ENCODE measurements around the gene UXS1. TPM values are rescaled to one million over a fixed set of nuclear protein-coding genes. Genes with fewer than 3 reads are reported as not detected.
"Not testable (repeated sequence)": the region's sequence is repeated elsewhere in the genome, so short reads cannot be mapped to it uniquely, and the experiment has no call there.

The UXS1 gene
- total RNA-seq, 1 donor from 2014 or later: 98.6 TPM

- DNase-seq: no peak
Observed at GRCh38 chr2:106160786-106161261, 33.3 kb downstream of the UXS1 start.

GRCh38 chr2:106159866-106160785 is 34.0 kb downstream of the UXS1 start:
- peak; percentile 65 for DNase-seq

GRCh38 chr2:106158871-106159270 is 35.2 kb downstream of the UXS1 start:
- no peak for DNase-seq

DNA sequence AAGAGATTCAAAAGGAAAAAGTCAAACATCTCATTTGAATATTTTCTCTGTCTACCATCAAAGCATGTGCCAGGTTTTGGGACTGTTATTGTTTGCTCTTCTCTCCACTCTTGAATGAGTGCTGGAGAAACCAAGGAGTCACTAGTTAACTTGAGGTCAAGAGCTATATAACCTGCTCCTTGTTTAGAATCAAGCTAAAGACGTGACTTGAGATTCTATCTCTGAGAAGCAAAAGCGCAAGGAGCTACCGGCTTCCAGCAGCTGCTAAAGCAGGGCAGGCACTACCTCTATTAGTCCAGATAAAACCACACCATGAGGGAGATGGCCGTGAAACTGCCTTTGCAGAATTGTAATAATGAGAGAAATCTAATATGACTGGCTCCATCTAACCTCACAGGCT is 36.0 kb downstream of the UXS1 start:
- DNase-seq: no peak

DNA sequence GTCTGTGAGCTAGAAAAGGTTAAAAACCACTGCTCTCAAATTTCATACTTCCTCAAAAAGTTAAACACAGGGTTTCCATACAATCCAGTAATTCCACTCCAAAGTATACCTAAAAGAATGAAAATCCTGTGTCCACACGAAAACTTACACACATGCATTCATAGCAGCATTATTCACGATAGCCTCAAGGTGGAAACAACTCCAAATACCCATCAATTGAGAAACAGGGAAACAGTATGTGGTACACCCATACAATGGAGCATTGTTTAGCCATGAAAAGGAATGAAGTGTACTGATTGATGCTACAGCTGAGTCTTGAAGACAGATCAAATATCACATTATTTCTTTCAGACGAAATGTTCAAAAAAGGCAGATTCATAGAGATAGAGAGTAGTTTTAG is 36.7 kb downstream of the UXS1 start:
- DNase-seq: no peak

DNA sequence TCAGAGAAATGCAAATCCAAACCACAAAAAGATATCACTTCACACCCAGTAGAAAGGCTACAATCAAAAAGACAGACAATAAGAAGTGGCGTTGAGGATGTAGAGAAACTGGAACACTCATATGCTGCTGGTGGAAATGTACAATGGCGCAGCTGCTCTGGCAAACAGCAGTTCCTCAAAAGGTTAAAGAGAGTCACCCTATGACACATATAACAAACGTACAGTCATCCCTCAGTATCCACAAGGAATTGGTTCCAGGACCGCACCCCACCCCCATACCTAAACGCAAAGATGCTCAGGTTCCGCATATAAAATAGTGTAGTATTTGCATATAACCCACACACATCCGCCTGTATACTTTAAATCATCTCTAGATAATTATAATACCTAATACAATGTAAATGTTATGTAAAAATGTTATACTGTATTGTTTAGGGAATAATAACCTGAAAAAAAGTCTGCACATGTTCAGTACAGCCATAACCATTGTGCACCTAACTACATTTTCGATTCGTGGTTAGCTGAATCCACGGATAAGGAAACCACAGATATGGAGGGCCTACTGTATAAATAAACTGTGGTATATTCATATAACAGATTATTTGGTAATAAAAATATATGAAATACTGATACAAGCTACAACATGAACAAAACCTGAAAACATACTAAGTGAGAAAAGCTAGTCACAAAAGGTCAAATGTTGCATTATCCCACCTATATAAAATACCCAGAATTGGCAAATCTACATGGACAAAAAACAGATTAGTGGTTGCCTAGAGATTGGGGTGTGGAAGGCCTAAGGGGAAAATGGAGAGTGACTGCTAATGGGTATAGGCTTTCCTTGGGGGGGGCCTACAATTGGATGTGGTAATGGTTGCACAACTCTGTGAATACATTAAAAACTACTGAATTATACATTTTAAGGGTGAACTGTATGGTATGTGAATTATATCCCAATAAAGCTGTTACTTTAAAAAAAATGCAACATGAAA is 37.5 kb downstream of the UXS1 start:
- DNase-seq: no peak

DNA sequence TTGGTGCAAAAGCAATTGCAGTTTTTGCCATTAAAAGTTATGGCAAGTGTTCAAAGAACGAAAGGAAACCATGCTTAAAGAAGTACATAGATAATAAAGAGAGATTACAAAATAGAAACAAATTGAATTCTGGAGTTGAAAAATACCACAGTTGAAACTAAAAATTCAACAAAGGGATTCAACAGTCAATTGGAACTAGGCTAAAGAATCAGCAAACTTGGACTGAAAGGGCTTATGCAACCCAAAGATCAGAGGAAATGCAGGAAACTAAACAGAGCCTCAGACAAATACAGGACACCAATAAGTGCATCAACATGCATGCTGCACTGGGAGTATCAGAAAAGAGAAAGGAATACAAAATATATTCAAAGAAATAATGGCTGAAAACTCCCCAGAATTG is 40.3 kb downstream of the UXS1 start:
- no peak for DNase-seq

DNA sequence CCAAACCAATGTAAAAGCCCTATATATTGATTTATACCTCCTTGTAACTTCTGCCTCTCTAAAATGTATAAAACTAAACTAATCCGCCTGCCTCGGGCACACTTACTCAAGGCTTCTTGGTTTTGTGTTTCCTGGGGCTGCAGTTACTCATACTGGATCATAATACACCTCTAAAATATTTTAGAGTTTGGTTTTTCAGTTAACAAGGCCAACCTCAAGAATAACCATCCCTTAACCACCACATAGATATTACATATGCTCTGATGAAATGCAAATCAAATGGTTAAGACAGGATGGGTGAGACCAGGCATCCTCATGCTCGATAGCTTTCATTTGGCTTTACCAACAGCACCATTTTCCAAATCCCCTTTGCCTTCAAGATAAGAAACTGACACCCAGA is 46.4 kb downstream of the UXS1 start:
- DNase-seq: no peak

DNA sequence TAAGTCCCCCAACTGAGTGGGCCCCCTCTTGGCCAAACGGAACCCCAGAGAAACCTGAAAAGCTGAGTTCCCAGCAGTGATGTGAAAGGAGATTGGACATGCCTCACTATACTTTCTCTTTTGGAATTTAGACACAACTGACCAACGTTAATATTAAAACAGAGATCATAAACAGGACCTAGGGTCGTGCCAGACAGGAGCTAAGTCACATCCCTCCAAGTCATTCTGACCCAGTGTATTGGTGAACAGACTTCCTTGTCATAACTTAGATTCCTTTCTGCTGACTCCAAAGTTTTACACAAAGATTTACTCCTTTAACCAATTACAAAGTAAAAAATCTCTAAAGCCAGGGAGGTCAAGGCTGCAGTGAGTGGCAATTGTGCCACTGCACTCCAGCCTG is 46.9 kb downstream of the UXS1 start:
- no peak for DNase-seq

- no peak for DNase-seq
Observed at GRCh38 chr2:106144621-106145331, 49.3 kb downstream of the UXS1 start.

DNA sequence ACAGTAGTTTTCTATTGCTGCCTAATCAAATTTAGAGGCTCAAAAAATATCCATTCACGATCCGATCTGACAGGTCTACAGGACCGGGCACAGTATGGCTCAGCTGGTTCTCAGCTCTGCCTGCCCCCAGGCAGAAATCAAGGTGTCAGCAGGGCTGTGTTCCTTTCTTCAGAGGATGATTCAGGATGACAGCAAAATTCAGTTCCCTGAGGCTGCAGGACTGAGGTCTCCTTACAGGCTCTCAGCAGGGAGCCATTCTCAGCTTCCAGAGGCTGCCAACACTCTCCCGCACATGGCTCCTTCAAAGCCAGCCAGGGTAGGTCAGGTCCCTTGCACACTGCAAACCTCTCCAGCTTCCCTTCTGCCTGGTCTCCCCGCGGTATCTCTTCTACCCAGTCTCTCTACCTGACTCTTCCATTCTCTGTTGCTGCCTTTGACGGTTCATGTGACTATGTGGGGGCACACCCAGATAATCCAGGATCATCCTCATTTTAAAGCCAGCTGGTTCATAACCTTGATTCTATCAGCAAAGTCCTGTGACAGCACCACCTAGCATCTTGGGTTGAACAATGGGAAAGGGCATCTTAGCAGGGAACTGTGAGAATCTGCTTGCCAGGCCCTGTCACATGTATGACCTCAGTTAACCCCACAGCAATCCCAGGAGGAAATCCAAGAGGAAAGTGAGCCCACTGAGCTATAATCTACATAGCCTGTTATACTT is 50.4 kb downstream of the UXS1 start:
- no peak for DNase-seq

DNA sequence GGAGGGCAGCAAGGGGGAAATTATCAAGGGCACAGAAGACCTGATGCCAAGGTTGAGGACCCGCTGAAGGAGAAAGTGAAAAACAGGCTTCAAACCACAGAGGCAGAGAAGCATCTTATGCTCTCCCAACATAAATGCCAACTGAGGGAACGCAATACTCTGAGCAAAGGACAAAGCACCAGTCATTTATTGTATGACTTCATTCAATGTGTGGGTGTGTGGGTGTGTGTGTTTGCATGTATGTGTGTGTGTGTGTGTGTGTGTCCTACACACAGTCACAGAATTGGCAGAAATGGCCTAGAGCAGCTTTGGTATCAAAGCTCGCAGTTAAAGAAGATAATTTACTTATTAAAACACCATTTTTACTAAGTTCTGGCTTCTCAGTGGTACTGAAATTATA is 51.4 kb downstream of the UXS1 start:
- no peak for DNase-seq

DNA sequence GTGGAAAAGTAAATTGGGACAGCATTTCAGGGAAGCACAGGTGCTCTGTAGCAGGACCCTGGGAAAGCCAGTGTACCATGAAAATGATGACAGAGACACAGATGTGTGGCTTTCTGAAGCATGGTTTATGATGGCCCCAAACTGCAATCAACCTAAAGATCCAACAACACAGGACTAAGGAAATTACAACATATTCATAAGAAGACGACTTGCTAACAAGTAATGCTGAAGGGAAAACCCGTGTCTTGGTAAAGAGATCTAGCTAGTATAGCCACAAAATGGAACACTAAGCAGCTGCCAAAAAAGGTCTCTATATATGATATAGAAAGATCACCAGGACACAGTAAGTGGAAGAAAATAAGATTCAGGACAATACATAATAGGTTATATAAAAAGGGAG is 53.2 kb downstream of the UXS1 start:
- DNase-seq: no peak

GRCh38 chr2:106140113-106140512 is 54.0 kb downstream of the UXS1 start:
- no peak for DNase-seq

- no peak for DNase-seq
Observed at GRCh38 chr2:106139238-106139935, 54.7 kb downstream of the UXS1 start.

DNA sequence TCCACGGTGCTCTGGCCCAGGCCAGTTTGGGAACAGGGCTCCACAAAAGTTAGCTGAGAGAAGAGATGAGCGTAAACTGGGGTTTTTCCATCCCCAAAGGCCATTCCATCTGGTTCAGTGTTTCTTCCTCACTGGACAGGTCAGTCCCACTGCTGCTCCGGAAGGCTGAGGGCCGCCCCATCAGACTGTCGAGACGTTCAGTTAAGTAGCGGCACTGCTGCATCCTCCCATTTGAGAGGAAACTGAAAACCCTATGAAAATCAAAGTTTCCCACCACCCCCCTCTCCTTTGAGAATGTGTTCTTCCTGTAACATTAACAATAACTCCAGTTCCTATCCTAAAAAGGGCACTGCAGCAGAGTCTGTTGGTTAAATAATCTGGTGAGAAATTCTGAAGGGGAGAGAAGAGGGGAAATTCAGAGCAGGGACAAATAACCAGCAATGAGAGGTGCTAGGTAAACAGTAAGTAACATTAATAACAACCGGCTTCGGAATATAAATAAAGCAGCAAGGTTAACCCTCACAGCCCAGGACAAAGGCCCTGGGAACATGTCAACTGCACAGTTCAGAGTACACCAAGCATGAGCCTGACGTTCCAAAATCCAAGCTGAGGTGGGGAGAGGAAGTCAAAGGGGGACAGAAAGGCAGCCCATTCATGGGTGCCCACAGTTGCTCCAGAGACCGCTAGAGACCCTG is 55.4 kb downstream of the UXS1 start:
- no peak for DNase-seq

- no peak for DNase-seq
Observed at GRCh38 chr2:106137731-106138521, 56.2 kb downstream of the UXS1 start.

- DNase-seq: not testable (repeated sequence)
Observed at GRCh38 chr2:106131192-106131591, 62.9 kb downstream of the UXS1 start.

DNA sequence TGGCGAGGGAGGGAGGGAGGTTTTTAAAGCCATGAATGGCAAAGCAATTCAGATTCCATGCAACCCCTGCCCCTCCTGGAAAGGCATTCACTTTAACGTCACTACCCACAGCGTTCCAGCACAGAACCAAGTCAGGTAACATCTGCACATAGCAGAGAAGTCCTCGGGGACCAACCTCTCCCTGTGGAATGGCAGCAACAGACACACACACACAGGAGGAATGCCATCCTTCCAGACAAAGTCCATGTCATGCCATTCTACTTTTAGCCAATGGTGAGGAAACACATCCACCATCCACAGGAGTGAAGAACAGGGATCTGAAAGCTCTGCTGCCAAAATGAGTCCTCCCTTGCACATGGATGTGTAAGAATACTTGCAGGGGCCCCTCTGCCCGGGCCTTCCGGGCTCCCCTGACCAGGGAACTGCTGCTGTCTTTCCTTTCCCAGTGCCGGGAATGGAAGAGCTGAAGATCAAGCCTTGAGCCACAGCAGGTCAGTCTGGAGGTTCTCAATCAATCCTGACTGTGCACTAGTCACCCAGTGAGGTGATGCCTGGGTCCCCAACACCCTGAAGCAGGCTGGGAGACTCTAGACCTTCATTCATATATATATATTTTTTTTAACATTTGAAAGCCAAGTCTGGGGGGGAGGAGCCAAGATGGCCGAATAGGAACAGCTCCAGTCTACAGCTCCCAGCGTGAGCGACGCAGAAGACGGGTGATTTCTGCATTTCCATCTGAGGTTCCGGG is 63.7 kb downstream of the UXS1 start:
- no peak for DNase-seq

All from occipital lobe (tissue), 2 donors.